ENCODE measurements around the gene STRADB.

STRADB gene

GRCh38 chr2:201490291-201490690 lies 38.8 kb downstream of the STRADB start:
- Histone ChIP-seq H3K9me3 (ENCODE audit: control insufficient read depth, low read length) (no peaks in the 10 kb centered on the region), H2AFZ (no peak overlapping the region), H3K4me2 (ENCODE audit: low read length) (no peak overlapping the region), H3K4me3 (ENCODE audit: low read depth, low read length) (no peak overlapping the region), H3K79me2 (no peaks in the 10 kb centered on the region), H3K9ac (no peak overlapping the region), H3K27ac (no peak overlapping the region), H3K4me1 (no peaks in the 10 kb centered on the region), H3K36me3 (ENCODE audit: control insufficient read depth, insufficient read depth, low read length) (no peaks in the 10 kb centered on the region), H3K27me3 (ENCODE audit: control insufficient read depth, insufficient read depth, low read length) (no peaks in the 10 kb centered on the region)
- TF ChIP-seq CTCF (IDR thresholded peaks at IDR 0.05) = no peak

- H3K4me1 ChIP-seq = no peaks in the 10 kb centered on the region
- no peak overlapping the region for H3K4me2 ChIP-seq (ENCODE audit: low read length)
- H3K9ac ChIP-seq = no peak overlapping the region
- H3K27me3 ChIP-seq (ENCODE audit: control insufficient read depth, insufficient read depth, low read length) = no peaks in the 10 kb centered on the region
- TF ChIP-seq CTCF (IDR thresholded peaks at IDR 0.05) = no peak
- no peaks in the 10 kb centered on the region for H3K79me2 ChIP-seq
- no peaks in the 10 kb centered on the region for H3K36me3 ChIP-seq (ENCODE audit: control insufficient read depth, insufficient read depth, low read length)
- no peak overlapping the region for H2AFZ ChIP-seq
- H3K9me3 ChIP-seq (ENCODE audit: control insufficient read depth, low read length) = no peaks in the 10 kb centered on the region
- H3K4me3 ChIP-seq (ENCODE audit: low read depth, low read length) = no peak overlapping the region
- no peak overlapping the region for H3K27ac ChIP-seq
Measured at GRCh38 chr2:201496785-201497184, 45.2 kb downstream of the STRADB start.

- no peak for TF ChIP-seq CTCF (IDR thresholded peaks at IDR 0.05)
- Histone ChIP-seq H3K4me1 (no peaks in the 10 kb centered on the region), H2AFZ (no peak overlapping the region), H3K4me3 (ENCODE audit: low read depth, low read length) (no peak overlapping the region), H3K36me3 (ENCODE audit: control insufficient read depth, insufficient read depth, low read length) (no peaks in the 10 kb centered on the region), H3K79me2 (no peaks in the 10 kb centered on the region), H3K9me3 (ENCODE audit: control insufficient read depth, low read length) (no peaks in the 10 kb centered on the region), H3K9ac (no peak overlapping the region), H3K27ac (no peak overlapping the region), H3K4me2 (ENCODE audit: low read length) (no peak overlapping the region), H3K27me3 (ENCODE audit: control insufficient read depth, insufficient read depth, low read length) (no peaks in the 10 kb centered on the region)
Measured at GRCh38 chr2:201500534-201500933, 49.0 kb downstream of the STRADB start.

GRCh38 chr2:201502713-201503112 lies 51.2 kb downstream of the STRADB start:
- Histone ChIP-seq H3K9me3 (ENCODE audit: control insufficient read depth, low read length) (no peaks in the 10 kb centered on the region), H3K4me1 (no peaks in the 10 kb centered on the region), H3K27ac (no peak overlapping the region), H3K27me3 (ENCODE audit: control insufficient read depth, insufficient read depth, low read length) (no peaks in the 10 kb centered on the region), H3K4me3 (ENCODE audit: low read depth, low read length) (no peak overlapping the region), H3K79me2 (no peaks in the 10 kb centered on the region), H3K36me3 (ENCODE audit: control insufficient read depth, insufficient read depth, low read length) (no peaks in the 10 kb centered on the region), H3K4me2 (ENCODE audit: low read length) (no peak overlapping the region), H2AFZ (no peak overlapping the region), H3K9ac (no peak overlapping the region)
- TF ChIP-seq CTCF (IDR thresholded peaks at IDR 0.05) = no peak

GRCh38 chr2:201507725-201508124 lies 56.2 kb downstream of the STRADB start:
- no peaks in the 10 kb centered on the region for H3K9me3 ChIP-seq (ENCODE audit: control insufficient read depth, low read length)
- no peak overlapping the region for H3K9ac ChIP-seq
- H3K79me2 ChIP-seq = no peaks in the 10 kb centered on the region
- no peak overlapping the region for H3K27ac ChIP-seq
- H2AFZ ChIP-seq = no peak overlapping the region
- no peaks in the 10 kb centered on the region for H3K36me3 ChIP-seq (ENCODE audit: control insufficient read depth, insufficient read depth, low read length)
- H3K4me1 ChIP-seq = no peaks in the 10 kb centered on the region
- TF ChIP-seq CTCF (IDR thresholded peaks at IDR 0.05) = no peak
- H3K4me3 ChIP-seq (ENCODE audit: low read depth, low read length) = no peak overlapping the region
- H3K27me3 ChIP-seq (ENCODE audit: control insufficient read depth, insufficient read depth, low read length) = no peaks in the 10 kb centered on the region
- no peak overlapping the region for H3K4me2 ChIP-seq (ENCODE audit: low read length)
